CD4-positive, alpha-beta T cell treated with Interleukin-17A for 1 hour (primary cell): ENCODE measurements around the gene IQCB1.
"Not testable (repeated sequence)": the region's sequence is repeated elsewhere in the genome, so short reads cannot be mapped to it uniquely, and the experiment has no call there.

Source experiments
- DNase-seq: peaks from one replicate; pipeline ENCODE4 v3.0.0-alpha.2; 2020

IQCB1 gene

GRCh38 chr3:121800906-121801305 lies 34.0 kb downstream of the IQCB1 start:
- DNase-seq, result no peak

- DNase-seq, result no peak
Measured at GRCh38 chr3:121796970-121797369, 37.9 kb downstream of the IQCB1 start.

- DNase-seq, result no peak
Measured at GRCh38 chr3:121794264-121794983, 40.4 kb downstream of the IQCB1 start.

- DNase-seq, result no peak
Measured at GRCh38 chr3:121793078-121793477, 41.8 kb downstream of the IQCB1 start.

DNA sequence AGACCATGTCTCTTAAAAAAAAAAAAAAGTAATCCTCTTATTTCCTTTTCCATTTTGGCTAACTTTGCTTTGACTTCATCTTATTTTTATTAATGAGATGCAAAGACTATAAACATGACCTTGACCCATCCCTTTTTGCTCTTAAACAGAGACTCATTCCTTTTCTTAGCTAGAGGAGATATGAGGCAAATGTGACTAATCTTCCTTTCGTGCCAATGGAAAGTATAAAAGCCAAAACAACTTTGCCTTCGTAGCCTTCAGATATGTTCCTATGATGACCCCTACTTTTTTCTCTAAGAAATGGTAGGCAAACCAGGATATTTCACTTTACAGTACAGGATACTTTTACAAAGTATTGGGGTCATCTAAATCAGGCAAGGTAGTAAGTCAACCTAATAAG lies 48.4 kb downstream of the IQCB1 start:
- DNase-seq, result no peak

- not testable (repeated sequence) for DNase-seq
Measured at GRCh38 chr3:121782784-121783183, 52.1 kb downstream of the IQCB1 start.

DNA sequence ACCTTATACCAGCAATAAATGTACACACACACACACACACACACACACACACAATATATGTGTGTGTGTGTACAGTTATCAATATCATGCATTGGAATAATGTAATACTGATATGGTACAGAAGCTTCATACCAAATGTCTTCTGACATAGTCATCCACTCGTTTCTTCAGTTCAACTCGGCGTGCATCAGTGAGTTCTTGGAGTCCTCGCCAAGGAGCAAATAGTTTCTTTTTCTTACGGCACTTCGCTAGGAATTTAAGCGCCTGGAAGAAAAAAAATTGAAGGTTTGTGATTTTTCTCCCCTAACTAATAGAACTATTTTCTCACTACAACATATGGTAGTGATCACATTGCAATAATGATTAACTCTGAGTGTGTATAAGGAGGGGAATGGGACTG lies 53.2 kb downstream of the IQCB1 start:
- no peak for DNase-seq

DNA sequence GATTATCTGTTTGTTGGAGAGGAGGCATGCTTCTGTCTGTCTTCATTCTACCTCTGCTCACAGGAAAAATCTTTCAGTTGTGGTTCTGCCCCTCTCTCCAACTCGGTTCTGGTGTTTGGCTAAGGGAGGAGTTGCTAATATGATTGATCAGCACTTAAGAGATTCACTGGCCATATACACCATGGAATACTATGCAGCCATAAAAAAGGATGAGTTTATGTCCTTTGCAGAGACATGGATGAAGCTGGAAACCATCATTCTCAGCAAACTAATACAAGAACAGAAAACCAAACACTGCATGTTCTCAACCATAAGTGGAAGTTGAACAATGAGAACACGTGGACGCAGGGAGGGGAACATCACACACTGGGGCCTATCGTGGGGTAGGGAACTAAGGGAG lies 59.8 kb downstream of the IQCB1 start:
- not testable (repeated sequence) for DNase-seq

DNA sequence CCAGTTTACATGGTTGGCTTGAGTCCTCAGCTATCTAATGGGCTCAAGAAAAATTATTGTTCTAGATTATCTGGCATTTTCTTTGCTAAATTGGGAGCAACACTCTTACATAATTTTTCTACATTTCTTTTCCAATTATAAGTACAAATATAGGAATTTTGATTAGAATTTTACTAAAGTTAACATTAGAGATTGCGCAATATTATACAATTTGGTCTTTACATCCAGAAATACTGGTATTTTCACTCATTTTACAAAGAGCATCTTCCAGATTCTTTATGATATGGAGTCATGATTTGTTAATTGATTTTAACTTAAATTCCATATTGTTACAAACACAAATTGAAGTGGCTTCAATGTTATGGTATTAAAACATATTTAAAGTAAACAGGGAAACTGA lies 65.6 kb downstream of the IQCB1 start:
- no peak for DNase-seq

DNA sequence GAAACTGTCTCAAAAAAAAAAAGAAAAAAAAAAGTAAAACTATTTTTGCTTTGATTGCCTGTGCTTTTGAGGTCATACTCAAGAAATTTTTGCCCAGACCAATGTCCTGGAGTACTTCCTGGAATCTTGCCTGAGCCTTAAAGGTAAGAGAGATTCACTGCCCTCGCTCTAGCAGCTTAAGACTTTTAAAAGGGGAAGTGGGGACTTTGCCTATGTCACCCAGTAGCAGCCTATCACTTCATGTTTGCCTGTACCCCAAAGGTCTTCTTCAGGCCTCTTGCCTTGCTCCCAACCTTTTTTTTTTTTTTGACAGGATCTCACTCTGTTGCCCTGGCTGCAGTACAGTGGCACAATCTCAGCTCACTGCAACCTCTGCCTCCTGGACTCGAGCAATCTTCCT lies 66.4 kb downstream of the IQCB1 start:
- no peak for DNase-seq

DNA sequence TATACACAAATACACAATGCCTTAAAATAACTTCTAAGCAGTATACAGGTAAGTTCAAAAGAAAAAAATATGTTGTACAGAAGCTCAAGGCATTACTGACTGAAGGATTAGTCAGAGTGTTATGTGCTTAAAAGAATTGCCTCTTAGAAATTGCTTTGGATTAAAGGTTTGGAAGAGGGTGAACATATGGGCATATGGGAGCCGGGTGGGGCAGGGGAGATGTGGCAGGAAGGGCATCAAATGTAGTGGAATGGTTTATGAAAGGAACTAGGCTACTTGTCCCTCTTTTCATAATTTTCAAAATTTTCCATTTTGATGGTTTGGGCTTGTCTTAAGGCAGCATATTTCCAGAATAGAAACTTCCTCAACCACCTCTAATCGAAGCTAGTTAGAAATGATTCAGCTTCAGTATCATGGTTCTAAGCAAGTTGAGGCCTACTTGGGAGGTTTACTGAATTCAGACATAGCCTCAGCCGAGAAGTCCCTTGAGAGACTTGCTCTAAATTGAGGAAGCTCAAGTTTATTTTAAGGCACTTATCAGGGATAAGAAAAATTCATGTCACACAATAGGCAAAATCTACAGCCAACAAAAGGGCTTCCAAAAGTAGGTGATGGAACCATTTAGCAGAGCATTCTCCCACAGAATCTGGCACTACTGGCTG lies 75.2 kb downstream of the IQCB1 start:
- DNase-seq, result no peak

- no peak for DNase-seq
Measured at GRCh38 chr3:121758727-121759450, 76.0 kb downstream of the IQCB1 start.

GRCh38 chr3:121757812-121758545 lies 76.9 kb downstream of the IQCB1 start:
- DNase-seq, result no peak

- no peak for DNase-seq
Measured at GRCh38 chr3:121757087-121757811, 77.6 kb downstream of the IQCB1 start.

- DNase-seq, result no peak
Measured at GRCh38 chr3:121752772-121753171, 82.1 kb downstream of the IQCB1 start.

DNA sequence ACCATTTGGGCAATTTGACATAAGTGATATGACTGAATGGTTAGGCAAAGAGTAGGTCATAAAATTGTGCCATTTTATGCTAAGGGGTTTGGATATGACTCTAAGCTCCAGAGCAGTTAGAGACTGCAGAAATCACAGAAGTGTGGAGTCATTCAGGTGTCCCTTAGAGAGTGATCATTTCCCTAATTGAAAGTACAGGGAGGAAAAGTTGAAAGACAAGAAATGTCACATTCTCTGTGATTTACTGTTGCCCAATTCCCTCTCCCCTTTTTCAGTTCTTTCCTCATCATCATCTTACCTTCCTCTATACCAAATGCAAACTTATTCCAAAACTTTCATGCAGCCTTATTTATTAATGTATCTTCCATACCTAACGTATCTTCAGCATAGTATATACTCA lies 82.6 kb downstream of the IQCB1 start:
- no peak for DNase-seq

- DNase-seq, result no peak
Measured at GRCh38 chr3:121750087-121750415, 84.8 kb downstream of the IQCB1 start.

- DNase-seq, result peak; percentile 98
Measured at GRCh38 chr3:121749276-121750086, 85.4 kb downstream of the IQCB1 start, which contains the start of gene GOLGB1. TSS of gene GOLGB1 (minus strand) at chr3:121749741. CDS start at chr3:121730971, 18,770 bp downstream.

DNA sequence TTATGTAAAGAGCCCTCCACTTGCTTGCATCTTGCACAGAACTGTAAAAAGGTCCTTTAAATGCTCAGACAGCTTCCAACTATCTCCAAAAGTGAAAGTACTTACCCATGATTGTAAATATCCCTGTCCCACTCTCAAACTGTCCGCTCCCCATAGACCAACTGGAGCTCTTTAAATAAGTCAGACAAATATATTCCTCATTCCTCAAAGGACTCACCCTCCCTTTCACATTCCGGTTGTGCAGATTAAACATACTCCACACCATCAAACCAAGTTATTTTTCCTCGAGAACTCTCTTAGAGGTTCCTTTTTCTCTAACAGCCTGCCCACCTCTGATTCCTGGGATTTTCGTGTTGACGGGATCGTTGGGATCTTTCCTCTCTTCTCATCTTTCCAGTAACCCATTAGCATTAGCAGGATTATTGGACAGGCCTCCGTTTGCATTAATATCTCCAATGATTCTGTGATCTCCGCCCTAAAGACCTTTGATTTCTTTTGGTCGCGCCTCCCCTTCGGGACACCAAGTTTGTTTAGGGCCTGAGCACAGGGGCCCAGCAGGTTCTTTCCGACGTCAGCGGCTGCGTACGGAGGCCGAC lies 86.1 kb downstream of the IQCB1 start:
- DNase-seq, result peak; percentile 30

DNA sequence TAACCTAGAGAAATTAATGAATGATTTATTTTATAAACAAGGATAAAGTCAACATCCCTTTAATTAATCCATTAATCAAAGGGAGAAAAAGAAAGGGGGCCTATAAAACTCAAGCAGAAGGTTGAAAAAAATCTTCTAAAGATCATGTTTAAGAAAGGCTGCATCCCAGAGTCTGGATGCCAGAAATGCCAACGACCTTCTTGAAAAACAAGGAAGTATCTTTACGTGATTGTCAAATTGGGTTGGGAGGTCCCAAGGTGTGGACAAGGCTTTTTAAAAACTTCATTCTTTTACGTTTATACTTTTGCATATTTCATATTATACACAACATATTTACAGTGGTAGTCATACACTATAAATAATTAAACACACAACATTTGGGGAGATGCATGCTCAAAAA lies 86.9 kb downstream of the IQCB1 start:
- no peak for DNase-seq

GRCh38 chr3:121743106-121743505 lies 91.8 kb downstream of the IQCB1 start:
- DNase-seq, result not testable (repeated sequence)
